A673 (cell line): ENCODE data around the gene PIAS4.

Experiments
- EZH2 ChIP-seq: fragments of 200-600 bp; sonication (generic); IDR thresholded peaks from 2 replicates; pipeline ENCODE4 v1.6.1; 2017; ENCODE audit warnings: borderline replicate concordance, low read depth, mild to moderate bottlenecking, mixed read lengths, antibody characterized with exemption, low read length; ENCODE audit not compliant: poor library complexity, severe bottlenecking
- TF ChIP-seq, protein P1 (sequence below): fragments of 300-800, 200-600 bp; sonication (generic); conservative IDR thresholded peaks from 2 replicates; pipeline ENCODE4 v1.5.1; 2017; ENCODE audit warnings: low read depth, mild to moderate bottlenecking, antibody characterized with exemption, low read length, moderate library complexity, mixed read lengths

DNA sequence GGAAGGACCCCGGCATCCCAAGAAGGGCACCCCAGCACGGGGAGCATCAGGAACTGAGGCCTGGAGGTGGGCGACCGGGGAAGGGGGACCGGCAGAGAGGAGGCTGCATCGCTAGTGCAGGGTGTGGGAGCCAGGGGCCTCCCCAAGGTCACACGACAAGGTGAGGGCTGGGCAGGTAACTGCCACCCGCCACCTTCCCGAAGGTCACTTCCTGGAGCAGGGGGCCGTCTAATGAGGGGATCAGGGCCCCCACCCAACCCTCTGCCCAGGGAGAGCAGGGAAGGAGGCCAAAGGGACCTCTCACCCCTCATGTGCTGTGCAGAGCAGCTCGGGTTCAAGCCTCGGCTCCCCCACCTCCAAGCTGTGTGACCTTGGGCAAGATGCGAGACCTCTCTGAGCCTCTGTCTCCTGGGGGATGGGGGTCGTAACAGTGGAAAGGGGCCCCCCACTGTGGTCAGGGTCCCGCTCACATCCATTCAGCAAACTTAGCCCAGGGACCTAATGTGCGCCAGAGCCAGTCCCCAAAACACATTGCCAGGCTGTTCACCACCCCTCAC is 53.2 kb downstream of the PIAS4 start:
- TF ChIP-seq, protein P1, sequence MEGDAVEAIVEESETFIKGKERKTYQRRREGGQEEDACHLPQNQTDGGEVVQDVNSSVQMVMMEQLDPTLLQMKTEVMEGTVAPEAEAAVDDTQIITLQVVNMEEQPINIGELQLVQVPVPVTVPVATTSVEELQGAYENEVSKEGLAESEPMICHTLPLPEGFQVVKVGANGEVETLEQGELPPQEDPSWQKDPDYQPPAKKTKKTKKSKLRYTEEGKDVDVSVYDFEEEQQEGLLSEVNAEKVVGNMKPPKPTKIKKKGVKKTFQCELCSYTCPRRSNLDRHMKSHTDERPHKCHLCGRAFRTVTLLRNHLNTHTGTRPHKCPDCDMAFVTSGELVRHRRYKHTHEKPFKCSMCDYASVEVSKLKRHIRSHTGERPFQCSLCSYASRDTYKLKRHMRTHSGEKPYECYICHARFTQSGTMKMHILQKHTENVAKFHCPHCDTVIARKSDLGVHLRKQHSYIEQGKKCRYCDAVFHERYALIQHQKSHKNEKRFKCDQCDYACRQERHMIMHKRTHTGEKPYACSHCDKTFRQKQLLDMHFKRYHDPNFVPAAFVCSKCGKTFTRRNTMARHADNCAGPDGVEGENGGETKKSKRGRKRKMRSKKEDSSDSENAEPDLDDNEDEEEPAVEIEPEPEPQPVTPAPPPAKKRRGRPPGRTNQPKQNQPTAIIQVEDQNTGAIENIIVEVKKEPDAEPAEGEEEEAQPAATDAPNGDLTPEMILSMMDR, result no peak
- no peak for TF ChIP-seq EZH2
